Esophagus muscularis mucosa (tissue), 4 donors: ENCODE results near the gene ZNF423. TPM values are rescaled to one million over a fixed set of nuclear protein-coding genes. Genes with fewer than 3 reads are reported as not detected.

Source experiments
- DNase-seq: peaks from one replicate; pipeline ENCODE4 v3.0.0-alpha.2; 2017; ENCODE audit errors: extremely low spot score
- H3K27ac ChIP-seq, 4 donors: fragments of 200-600 bp; sonication (generic); replicated peaks in 1 of 4; 1 replicate in 3 of 4; 2 replicates in 1 of 4; pipeline ENCODE4 v1.5.1; 2016 to 2019; ENCODE audit warnings: mild to moderate bottlenecking in 1 of 4
- H3K27me3 ChIP-seq, 4 donors: fragments of 200-600 bp; sonication (generic); one replicate each; pipeline versions ENCODE4 v1.5.1 to v1.6.0; 2016 to 2019
- H3K36me3 ChIP-seq, 4 donors: fragments of 200-600 bp; sonication (generic); one replicate each; pipeline ENCODE4 v1.5.1; 2016 to 2019
- H3K4me1 ChIP-seq, 4 donors: fragments of 200-600 bp; sonication (generic); one replicate each; pipeline ENCODE4 v1.5.1; 2016 to 2019
- H3K4me3 ChIP-seq, 4 donors: fragments of 200-600 bp; sonication (generic); 1 replicate in 2 of 4; 2 replicates in 2 of 4; pipeline ENCODE4 v1.5.1; 2016 to 2019; ENCODE audit warnings: mild to moderate bottlenecking in 4 of 4, moderate library complexity in 1 of 4
- H3K9me3 ChIP-seq, 4 donors: fragments of 200-600 bp; sonication (generic); 1 replicate in 3 of 4; 2 replicates in 1 of 4; pipeline ENCODE4 v1.5.1; 2016 to 2019
- CTCF ChIP-seq, 3 experiments: fragments of 200-600 bp in 2 of 3; fragments of 450-650 bp in 1 of 3; sonication (generic) in 2 of 3; IDR thresholded peaks; one replicate each; pipeline ENCODE4 v1.5.1; 2017 to 2019; ENCODE audit warnings: antibody characterized with exemption in 3 of 3, mild to moderate bottlenecking in 2 of 3, moderate library complexity in 1 of 3
- EP300 ChIP-seq: sonication (generic); formaldehyde crosslinking; IDR thresholded peaks from one replicate; pipeline ENCODE4 v1.6.1; 2017; ENCODE audit warnings: antibody characterized with exemption
- POLR2A ChIP-seq: fragments of 450-650 bp; IDR thresholded peaks from one replicate; pipeline ENCODE4 v1.6.1; 2017; ENCODE audit warnings: antibody characterized with exemption, moderate library complexity, mild to moderate bottlenecking, low read depth
- POLR2AphosphoS5 ChIP-seq, 2 donors: sonication (generic); formaldehyde crosslinking; IDR thresholded peaks; one replicate each; pipeline ENCODE4 v1.6.1; 2017; ENCODE audit warnings: antibody characterized with exemption in 2 of 2
- WGBS: methylation state at CpG from one replicate; pipeline ENCODE4 v1.1.5; 2018; 5-methylcytosine and 5-hydroxymethylcytosine counted together
- intact Hi-C: fragments of 100-400 bp; cut with DNase I; formaldehyde crosslinking; loops from one replicate; pipeline ENCODE4 v1.15.1; 2023
- total RNA-seq, 4 donors: library from RNA; depleted of rRNA; stranded (reverse); fragments of >200 nt; gene quantifications; one replicate each; pipeline versions ENCODE4 v1.1.0 to v1.2.1, GENCODE V29; 2016

The ZNF423 gene
- total RNA-seq, 4 donors from 2014 or later: 8.7 to 22.5 (median 10.3) TPM

DNA sequence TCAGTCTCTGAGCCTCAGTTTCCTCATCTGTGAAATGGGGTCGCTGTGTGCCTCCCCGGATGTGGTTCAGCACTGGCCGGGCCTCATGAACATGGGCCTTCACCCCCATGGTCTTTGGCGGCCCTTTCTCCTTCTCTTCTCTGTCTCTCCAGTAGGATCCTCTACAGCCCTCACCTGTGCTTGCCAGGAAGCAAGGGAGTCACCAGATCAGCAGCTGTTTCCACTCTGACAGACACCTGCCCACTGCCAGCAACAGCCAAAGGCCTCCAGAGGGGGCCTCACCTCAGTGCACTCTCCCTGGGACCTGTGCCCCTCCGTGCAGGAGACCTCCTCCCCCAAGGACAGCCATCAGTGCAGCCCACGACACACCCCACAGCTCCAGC is 392.9 kb downstream of the ZNF423 start:
- TF ChIP-seq POLR2A: no peak
- no peak for TF ChIP-seq EP300
- no peak for TF ChIP-seq POLR2AphosphoS5 (IDR thresholded peaks at IDR 0.05)
- TF ChIP-seq CTCF (IDR thresholded peaks at IDR 0.05): no peak
- Histone ChIP-seq H3K27me3 (peaks cover 0 to 32% (median 3%) of the 10 kb centered on the region in 4 donors), H3K4me1 (peaks cover 0 to 5% (median 0%) of the 10 kb centered on the region in 4 donors), H3K4me3 (no peak overlapping the region), H3K36me3 (no peaks in the 10 kb centered on the region), H3K9me3 (no peaks in the 10 kb centered on the region), H3K27ac (no peak overlapping the region)
- WGBS: 86% methylated on average over 6 of the region's 6 CpGs
- peak; percentile 62 for DNase-seq
- intact Hi-C loops: no loop called here

- WGBS: 89% methylated on average over 8 of the region's 8 CpGs
- H3K4me3 ChIP-seq: no peak overlapping the region
- DNase-seq: no peak
- intact Hi-C loops: no loop called here
- peaks cover 0 to 32% (median 3%) of the 10 kb centered on the region in 4 donors for H3K27me3 ChIP-seq
- H3K4me1 ChIP-seq: peaks cover 0 to 5% (median 0%) of the 10 kb centered on the region in 4 donors
- TF ChIP-seq POLR2AphosphoS5 (IDR thresholded peaks at IDR 0.05) (no peak), EP300 (no peak), CTCF (IDR thresholded peaks at IDR 0.05) (no peak), POLR2A (no peak)
- H3K36me3 ChIP-seq: no peaks in the 10 kb centered on the region
- H3K9me3 ChIP-seq: no peaks in the 10 kb centered on the region
- no peak overlapping the region for H3K27ac ChIP-seq
These were observed 393.4 kb downstream of the ZNF423 start for GRCh38 chr16:49462362-49462988.

GRCh38 chr16:49461517-49461951 is 394.4 kb downstream of the ZNF423 start:
- WGBS: 90% methylated on average over 7 of the region's 7 CpGs
- Histone ChIP-seq H3K27ac (no peak overlapping the region), H3K4me1 (peaks cover 0 to 5% (median 0%) of the 10 kb centered on the region in 4 donors), H3K4me3 (no peak overlapping the region), H3K27me3 (peaks cover 0 to 32% (median 3%) of the 10 kb centered on the region in 4 donors), H3K9me3 (no peaks in the 10 kb centered on the region), H3K36me3 (no peaks in the 10 kb centered on the region)
- intact Hi-C loops: no loop called here
- DNase-seq: peak; percentile 81
- TF ChIP-seq POLR2A (no peak), EP300 (no peak), CTCF (IDR thresholded peaks at IDR 0.05) (no peak), POLR2AphosphoS5 (IDR thresholded peaks at IDR 0.05) (no peak)

- Histone ChIP-seq H3K4me1 (peaks cover 0 to 5% (median 0%) of the 10 kb centered on the region in 4 donors), H3K27me3 (peaks cover 0 to 32% (median 3%) of the 10 kb centered on the region in 4 donors), H3K4me3 (no peak overlapping the region), H3K36me3 (no peaks in the 10 kb centered on the region), H3K27ac (no peak overlapping the region), H3K9me3 (no peaks in the 10 kb centered on the region)
- DNase-seq: peak; percentile 72
- intact Hi-C loops: no loop called here
- TF ChIP-seq POLR2AphosphoS5 (IDR thresholded peaks at IDR 0.05): no peak
- no peak for TF ChIP-seq EP300
- no peak for TF ChIP-seq CTCF (IDR thresholded peaks at IDR 0.05)
- WGBS: 84% methylated on average over 9 of the region's 10 CpGs
These were observed 395.0 kb downstream of the ZNF423 start for GRCh38 chr16:49460786-49461470.
